Pancreas (tissue), 10 donors: ENCODE measurements around the gene EXOC1. TPM values are rescaled to one million over a fixed set of nuclear protein-coding genes. Genes with fewer than 3 reads are reported as not detected.
"Not testable (repeated sequence)": the region's sequence is repeated elsewhere in the genome, so short reads cannot be mapped to it uniquely, and the experiment has no call there.

Experiments
- ATAC-seq, 4 donors: fragments of 200-7000 bp; cut with Tn5 transposase; one replicate each; pipeline versions ENCODE4 v1.8.0 to v1.9.1; 2020; ENCODE audit warnings: mild to moderate bottlenecking in 4 of 4, moderate library complexity in 4 of 4
- DNase-seq, 6 donors: peaks; one replicate each; pipeline ENCODE4 v3.0.0-alpha.2; 2020
- FAIRE-seq: peaks from 2 replicates; lab custom pipeline; 2012; peaks lifted over from hg19 to GRCh38; lab: Jason Lieb, UNC
- H3K27ac ChIP-seq, 4 donors: fragments of 200-600 bp; sonication (generic); 1 replicate in 3 of 4; 2 replicates in 1 of 4; pipeline versions ENCODE4 v1.5.0 to v1.8.0; 2020
- H3K27me3 ChIP-seq, 4 donors: fragments of 200-600 bp; one replicate each; pipeline ENCODE4 v1.8.0; 2021
- H3K36me3 ChIP-seq, 3 donors: fragments of 200-600 bp; sonication (generic) in 1 of 3; one replicate each; pipeline versions ENCODE4 v1.5.0 to v1.8.0; 2020 to 2021
- H3K4me1 ChIP-seq, 3 donors: fragments of 200-600 bp; one replicate each; pipeline ENCODE4 v1.8.0; 2021
- H3K4me3 ChIP-seq, 4 donors: fragments of 200-600 bp; sonication (generic) in 2 of 4; one replicate each; pipeline versions ENCODE4 v1.5.0 to v1.8.0; 2020 to 2021
- H3K9me3 ChIP-seq, 4 donors: fragments of 200-600 bp; one replicate each; pipeline ENCODE4 v1.8.0; 2021
- CTCF ChIP-seq, 4 donors: fragments of 200-600 bp; sonication (generic) in 3 of 4; IDR thresholded peaks; one replicate each; pipeline versions ENCODE4 v1.5.0 to v1.8.0; 2021; ENCODE audit warnings: antibody characterized with exemption in 4 of 4
- WGBS, 2 donors: extraction: QIAGEN DNeasy Blood & Tissue Kit; methylation state at CpG; one replicate each; pipeline ENCODE4 v1.1.7; 2013; 5-methylcytosine and 5-hydroxymethylcytosine counted together
- intact Hi-C, 3 donors: fragments of 100-400 bp; cut with DNase I; formaldehyde crosslinking; loops; one replicate each; pipeline versions ENCODE4 v1.11.1 to v1.14.2; 2022
- polyA plus RNA-seq, 2 donors: library from polyadenylated mRNA; stranded (reverse); fragments of 200-250 nt; gene quantifications; one replicate each; pipeline ENCODE4 v1.2.3, GENCODE V29; 2013
- total RNA-seq, 6 donors: library from RNA; stranded (reverse); fragmentation: NEBNext Ultra II Directional in 4 of 6; extraction: Animal tissue kit (Norgen Biotek cat#: 25700) in 4 of 6; gene quantifications; one replicate each; pipeline versions ENCODE4 v1.2.1 to v1.2.4, GENCODE V29; 2021 to 2023
- donor health status: healthy with polysubstance abuse.
- donor health status: DM: no; HTN: no; CAD: no; lungs with moderate emphysema.
- donor health status: DM: no; HTN: no; CAD: no.
- donor health status: control.
- donor health status: control.
- donor health status: Bipolar disorder and iron deficiency.
- donor health status: DM: yes; HTN: yes; CAD: no.
- donor health status: DM: no; HTN: no; CAD: no.
- donor health status: DM: no; HTN: no; CAD: no.
- donor health status: DM: yes; HTN: yes; CAD: no.

EXOC1 gene
- total and polyA plus RNA-seq, 8 donors, result 8.2 to 21.7 (median 11.0) TPM

GRCh38 chr4:55931043-55931442 is 77.6 kb downstream of the EXOC1 start:
- DNase-seq, result no peak
- ATAC-seq, result no peak
- no peak for TF ChIP-seq CTCF (IDR thresholded peaks at IDR 0.05)
- intact Hi-C loops, result no loop called here
- FAIRE-seq, result no peak
- no peaks in the 10 kb centered on the region for H3K9me3 ChIP-seq
- H3K27me3 ChIP-seq, result no peaks in the 10 kb centered on the region
- no peak overlapping the region for H3K27ac ChIP-seq
- no peaks in the 10 kb centered on the region for H3K36me3 ChIP-seq
- WGBS, 2 donors, result 64 to 68% methylated on average over 2 of the region's 2 CpGs
- H3K4me1 ChIP-seq, result no peaks in the 10 kb centered on the region
- H3K4me3 ChIP-seq, result no peak overlapping the region

- WGBS, 2 donors, result 50 to 58% methylated on average over 3 of the region's 3 CpGs
- intact Hi-C loops, result no loop called here
- Histone ChIP-seq H3K27ac (no peak overlapping the region), H3K4me3 (no peak overlapping the region), H3K9me3 (no peaks in the 10 kb centered on the region), H3K4me1 (no peaks in the 10 kb centered on the region), H3K27me3 (no peaks in the 10 kb centered on the region), H3K36me3 (no peaks in the 10 kb centered on the region)
- no peak for FAIRE-seq
- no peak for DNase-seq
- TF ChIP-seq CTCF (IDR thresholded peaks at IDR 0.05), result no peak
- ATAC-seq, result no peak
These were observed 78.4 kb downstream of the EXOC1 start for GRCh38 chr4:55931833-55932232.

GRCh38 chr4:55932511-55932910 is 79.1 kb downstream of the EXOC1 start:
- no peak for ATAC-seq
- intact Hi-C loops, result no loop called here
- Histone ChIP-seq H3K27ac (no peak overlapping the region), H3K9me3 (no peaks in the 10 kb centered on the region), H3K27me3 (no peaks in the 10 kb centered on the region), H3K4me3 (no peak overlapping the region), H3K36me3 (no peaks in the 10 kb centered on the region), H3K4me1 (no peaks in the 10 kb centered on the region)
- 71 to 87% methylated on average over 3 of the region's 3 CpGs for WGBS, 2 donors
- no peak for DNase-seq
- TF ChIP-seq CTCF (IDR thresholded peaks at IDR 0.05), result no peak
- no peak for FAIRE-seq

- intact Hi-C loops, result no loop called here
- 17 to 32% methylated on average over 2 of the region's 2 CpGs for WGBS, 2 donors
- FAIRE-seq, result no peak
These were observed 80.2 kb downstream of the EXOC1 start for GRCh38 chr4:55933611-55934010.

GRCh38 chr4:55935907-55936306 is 82.5 kb downstream of the EXOC1 start:
- WGBS, 2 donors, result 86 to 94% methylated on average over 5 to 6 of the region's 6 CpGs
- DNase-seq, H3K4me1 ChIP-seq, ATAC-seq, H3K27ac ChIP-seq, FAIRE-seq, H3K9me3 ChIP-seq, intact Hi-C loops, H3K36me3 ChIP-seq, H3K27me3 ChIP-seq, H3K4me3 ChIP-seq: not testable (repeated sequence)

More at GRCh38 chr4:55933611-55934010, 80.2 kb downstream of the EXOC1 start:
- Histone ChIP-seq H3K9me3 (no peaks in the 10 kb centered on the region), H3K4me1 (no peaks in the 10 kb centered on the region), H3K36me3 (no peaks in the 10 kb centered on the region), H3K27ac (no peak overlapping the region), H3K4me3 (no peak overlapping the region), H3K27me3 (no peaks in the 10 kb centered on the region)
- no peak for ATAC-seq
- DNase-seq, result no peak
- no peak for TF ChIP-seq CTCF (IDR thresholded peaks at IDR 0.05)
